ENCODE data around the gene LCLAT1. TPM values are rescaled to one million over a fixed set of nuclear protein-coding genes. Genes with fewer than 3 reads are reported as not detected.

Gene LCLAT1
- polyA plus RNA-seq, 1 of the 3 experiments (the other 2 are of a cell fraction): 6.9 TPM

DNA sequence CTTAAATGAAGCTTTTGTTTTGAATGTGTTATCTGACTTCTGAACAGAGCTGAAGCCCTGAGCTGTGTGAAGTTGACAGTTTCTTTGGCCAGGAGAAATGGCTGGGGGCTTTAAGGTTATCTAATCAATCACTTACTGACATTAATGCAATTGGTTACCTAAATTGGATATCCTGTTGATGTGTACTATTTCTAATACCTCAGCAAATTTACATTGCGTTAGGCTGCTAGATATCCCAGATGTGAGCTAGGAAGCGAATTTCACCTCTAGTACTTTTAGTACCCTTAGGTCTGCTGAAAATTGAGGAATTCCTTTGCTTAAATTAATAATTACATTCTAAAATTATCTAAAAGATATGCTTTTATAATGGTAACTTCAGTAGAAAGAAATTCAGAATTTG, 102.0 kb downstream of the LCLAT1 start (continued):
- TF ChIP-seq SMC3 (IDR thresholded peaks at IDR 0.05; ENCODE audit: low read depth, low read length) (no peak), GABPA (IDR thresholded peaks at IDR 0.05; ENCODE audit: low read depth) (no peak)

DNA sequence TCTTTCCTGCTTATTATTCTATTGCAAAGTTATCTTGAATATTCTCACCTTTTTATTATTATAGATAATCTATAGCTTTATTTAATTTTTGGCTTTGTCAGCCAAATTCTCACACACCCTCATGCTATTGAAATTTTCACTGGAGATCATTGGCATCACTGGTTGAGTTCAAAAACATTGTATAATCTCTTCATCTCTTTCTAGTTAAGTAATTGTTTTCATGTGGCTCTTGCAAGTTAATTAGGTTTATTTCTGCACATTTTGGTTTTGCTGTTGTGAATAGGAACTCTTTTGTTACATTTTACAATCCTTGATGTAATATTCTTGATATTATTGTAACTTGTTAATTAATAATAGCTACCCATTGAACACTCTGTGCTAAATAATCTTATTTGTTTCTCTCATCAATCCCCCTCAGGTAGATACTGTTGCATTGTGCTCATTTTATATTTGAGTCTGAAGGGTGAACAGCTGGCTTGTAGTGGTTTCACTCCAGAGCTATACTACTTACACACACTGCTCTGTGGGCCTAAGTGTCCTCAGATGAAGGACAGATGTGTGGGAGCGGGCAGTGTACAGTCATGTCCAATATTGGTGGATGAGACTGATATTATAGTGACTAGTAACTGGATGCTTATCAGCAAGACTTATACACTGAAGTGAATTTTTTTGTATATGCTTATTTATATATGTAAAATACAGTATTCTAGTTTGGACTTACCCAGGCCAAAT, 112.7 kb downstream of the LCLAT1 start:
- H4K20me1 ChIP-seq (ENCODE audit: insufficient read depth): no peaks in the 10 kb centered on the region
- H3K4me1 ChIP-seq (ENCODE audit: control insufficient read depth in 1 of 2, insufficient read depth in 2 of 2, low read depth in 1 of 2, low read length in 1 of 2): peaks cover 0 to 6% of the 10 kb centered on the region in 2 experiments; a peak in 2 of 4 replicates
- TF ChIP-seq, protein P1, sequence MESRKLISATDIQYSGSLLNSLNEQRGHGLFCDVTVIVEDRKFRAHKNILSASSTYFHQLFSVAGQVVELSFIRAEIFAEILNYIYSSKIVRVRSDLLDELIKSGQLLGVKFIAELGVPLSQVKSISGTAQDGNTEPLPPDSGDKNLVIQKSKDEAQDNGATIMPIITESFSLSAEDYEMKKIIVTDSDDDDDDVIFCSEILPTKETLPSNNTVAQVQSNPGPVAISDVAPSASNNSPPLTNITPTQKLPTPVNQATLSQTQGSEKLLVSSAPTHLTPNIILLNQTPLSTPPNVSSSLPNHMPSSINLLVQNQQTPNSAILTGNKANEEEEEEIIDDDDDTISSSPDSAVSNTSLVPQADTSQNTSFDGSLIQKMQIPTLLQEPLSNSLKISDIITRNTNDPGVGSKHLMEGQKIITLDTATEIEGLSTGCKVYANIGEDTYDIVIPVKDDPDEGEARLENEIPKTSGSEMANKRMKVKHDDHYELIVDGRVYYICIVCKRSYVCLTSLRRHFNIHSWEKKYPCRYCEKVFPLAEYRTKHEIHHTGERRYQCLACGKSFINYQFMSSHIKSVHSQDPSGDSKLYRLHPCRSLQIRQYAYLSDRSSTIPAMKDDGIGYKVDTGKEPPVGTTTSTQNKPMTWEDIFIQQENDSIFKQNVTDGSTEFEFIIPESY (IDR thresholded peaks at IDR 0.05; ENCODE audit: borderline replicate concordance, low read depth): no peak
- peak; percentile 54; the same call in 1 of the 2 replicates for TF ChIP-seq GATA2 (CRISPR knock-in tag; IDR thresholded peaks at IDR 0.05)
- peaks cover 10 to 11% of the 10 kb centered on the region in 2 experiments for H3K36me3 ChIP-seq (replicated peaks in 1 of 2; ENCODE audit: control insufficient read depth in 1 of 2, insufficient read depth in 2 of 2, low read length in 1 of 2)
- H3K27ac ChIP-seq (ENCODE audit: low read depth in 2 of 2, low read length in 1 of 2): peak overlapping the region in 1 of 2 experiments; percentile 35; a peak in 1 of 4 replicates
- WGBS (ENCODE audit: low lambda C conversion rate): 100% methylated on average over 1 of the region's 1 CpG
- H2AFZ ChIP-seq (ENCODE audit: low read depth): no peak overlapping the region
- POLR2A ChIA-PET: no interaction called here
- CTCF ChIA-PET: interaction anchor here (1.0 kb wide), 1 partner anchor 394 kb away, joined by 3 read pairs; no protein-coding TSS in a partner anchor
- H3K4me2 ChIP-seq: no peak overlapping the region
- H3K9ac ChIP-seq: no peak overlapping the region
- no peaks in the 10 kb centered on the region for H3K9me2 ChIP-seq
- no peaks in the 10 kb centered on the region for H3K9me3 ChIP-seq
- H3K27me3 ChIP-seq (ENCODE audit: insufficient read depth): no peaks in the 10 kb centered on the region
- H3K4me3 ChIP-seq (ENCODE audit: low read depth in 2 of 2, low read length in 1 of 2): no peak overlapping the region
- DNase-seq: peak; percentile 48
- H3F3A ChIP-seq (replicated peaks; ENCODE audit: insufficient read depth): no peaks in the 10 kb centered on the region
- H3K79me2 ChIP-seq (ENCODE audit: insufficient read depth): no peaks in the 10 kb centered on the region

DNA sequence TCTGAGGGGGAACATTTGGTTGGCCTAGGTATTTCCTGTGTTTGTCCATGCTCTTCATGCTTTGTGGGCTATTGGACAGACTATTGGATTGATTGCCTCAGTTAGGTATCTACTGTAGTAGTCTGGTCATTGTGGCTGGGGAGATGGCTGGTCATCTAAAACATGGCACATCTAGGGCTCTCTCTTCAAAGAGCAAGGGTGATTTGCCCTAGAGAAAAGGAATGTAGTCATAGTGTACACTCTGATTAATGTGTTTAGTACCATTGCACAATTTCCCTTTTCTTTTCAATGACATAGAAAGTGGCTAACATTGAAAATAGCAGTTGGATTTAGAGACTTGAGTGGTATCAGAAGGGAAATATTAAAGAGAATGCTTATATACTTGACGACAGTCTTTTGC, 114.3 kb downstream of the LCLAT1 start:
- peaks cover 0 to 6% of the 10 kb centered on the region in 2 experiments; a peak in 2 of 4 replicates for H3K4me1 ChIP-seq (ENCODE audit: control insufficient read depth in 1 of 2, insufficient read depth in 2 of 2, low read depth in 1 of 2, low read length in 1 of 2)
- H3F3A ChIP-seq (replicated peaks; ENCODE audit: insufficient read depth): no peaks in the 10 kb centered on the region
- H3K79me2 ChIP-seq (ENCODE audit: insufficient read depth): no peaks in the 10 kb centered on the region
- no peaks in the 10 kb centered on the region for H4K20me1 ChIP-seq (ENCODE audit: insufficient read depth)
- no peak overlapping the region for H2AFZ ChIP-seq (ENCODE audit: low read depth)
- H3K9ac ChIP-seq: no peak overlapping the region
- no peak for DNase-seq
- H3K36me3 ChIP-seq (replicated peaks in 1 of 2; ENCODE audit: control insufficient read depth in 1 of 2, insufficient read depth in 2 of 2, low read length in 1 of 2): peaks cover 5 to 11% of the 10 kb centered on the region in 2 experiments
- 98% methylated on average over 1 of the region's 1 CpG for WGBS (ENCODE audit: low lambda C conversion rate)
- TF ChIP-seq, protein P2, sequence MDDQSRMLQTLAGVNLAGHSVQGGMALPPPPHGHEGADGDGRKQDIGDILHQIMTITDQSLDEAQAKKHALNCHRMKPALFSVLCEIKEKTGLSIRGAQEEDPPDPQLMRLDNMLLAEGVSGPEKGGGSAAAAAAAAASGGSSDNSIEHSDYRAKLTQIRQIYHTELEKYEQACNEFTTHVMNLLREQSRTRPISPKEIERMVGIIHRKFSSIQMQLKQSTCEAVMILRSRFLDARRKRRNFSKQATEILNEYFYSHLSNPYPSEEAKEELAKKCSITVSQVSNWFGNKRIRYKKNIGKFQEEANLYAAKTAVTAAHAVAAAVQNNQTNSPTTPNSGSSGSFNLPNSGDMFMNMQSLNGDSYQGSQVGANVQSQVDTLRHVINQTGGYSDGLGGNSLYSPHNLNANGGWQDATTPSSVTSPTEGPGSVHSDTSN (IDR thresholded peaks at IDR 0.05): no peak
- no peak for TF ChIP-seq NFIC (IDR thresholded peaks at IDR 0.05; ENCODE audit: borderline replicate concordance)
- TF ChIP-seq, protein P3, sequence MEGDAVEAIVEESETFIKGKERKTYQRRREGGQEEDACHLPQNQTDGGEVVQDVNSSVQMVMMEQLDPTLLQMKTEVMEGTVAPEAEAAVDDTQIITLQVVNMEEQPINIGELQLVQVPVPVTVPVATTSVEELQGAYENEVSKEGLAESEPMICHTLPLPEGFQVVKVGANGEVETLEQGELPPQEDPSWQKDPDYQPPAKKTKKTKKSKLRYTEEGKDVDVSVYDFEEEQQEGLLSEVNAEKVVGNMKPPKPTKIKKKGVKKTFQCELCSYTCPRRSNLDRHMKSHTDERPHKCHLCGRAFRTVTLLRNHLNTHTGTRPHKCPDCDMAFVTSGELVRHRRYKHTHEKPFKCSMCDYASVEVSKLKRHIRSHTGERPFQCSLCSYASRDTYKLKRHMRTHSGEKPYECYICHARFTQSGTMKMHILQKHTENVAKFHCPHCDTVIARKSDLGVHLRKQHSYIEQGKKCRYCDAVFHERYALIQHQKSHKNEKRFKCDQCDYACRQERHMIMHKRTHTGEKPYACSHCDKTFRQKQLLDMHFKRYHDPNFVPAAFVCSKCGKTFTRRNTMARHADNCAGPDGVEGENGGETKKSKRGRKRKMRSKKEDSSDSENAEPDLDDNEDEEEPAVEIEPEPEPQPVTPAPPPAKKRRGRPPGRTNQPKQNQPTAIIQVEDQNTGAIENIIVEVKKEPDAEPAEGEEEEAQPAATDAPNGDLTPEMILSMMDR (IDR thresholded peaks at IDR 0.05): no peak
- TF ChIP-seq ELF1 (IDR thresholded peaks at IDR 0.05): no peak
- no peaks in the 10 kb centered on the region for H3K27me3 ChIP-seq (ENCODE audit: insufficient read depth)
- H3K4me3 ChIP-seq (ENCODE audit: low read depth in 2 of 2, low read length in 1 of 2): no peak overlapping the region
- no peak overlapping the region for H3K4me2 ChIP-seq
- no peaks in the 10 kb centered on the region for H3K9me3 ChIP-seq
- no peaks in the 10 kb centered on the region for H3K9me2 ChIP-seq
- POLR2A ChIA-PET: no interaction called here
- CTCF ChIA-PET: interaction anchor here (1.4 to 1.6 kb wide), 2 partner anchors 10 to 151 kb away, joined by 4 read pairs; no protein-coding TSS in a partner anchor
- no peak overlapping the region for H3K27ac ChIP-seq (ENCODE audit: low read depth in 2 of 2, low read length in 1 of 2)
